Measurements from ENCODE around the gene CAPN14.

The CAPN14 gene, protein sequence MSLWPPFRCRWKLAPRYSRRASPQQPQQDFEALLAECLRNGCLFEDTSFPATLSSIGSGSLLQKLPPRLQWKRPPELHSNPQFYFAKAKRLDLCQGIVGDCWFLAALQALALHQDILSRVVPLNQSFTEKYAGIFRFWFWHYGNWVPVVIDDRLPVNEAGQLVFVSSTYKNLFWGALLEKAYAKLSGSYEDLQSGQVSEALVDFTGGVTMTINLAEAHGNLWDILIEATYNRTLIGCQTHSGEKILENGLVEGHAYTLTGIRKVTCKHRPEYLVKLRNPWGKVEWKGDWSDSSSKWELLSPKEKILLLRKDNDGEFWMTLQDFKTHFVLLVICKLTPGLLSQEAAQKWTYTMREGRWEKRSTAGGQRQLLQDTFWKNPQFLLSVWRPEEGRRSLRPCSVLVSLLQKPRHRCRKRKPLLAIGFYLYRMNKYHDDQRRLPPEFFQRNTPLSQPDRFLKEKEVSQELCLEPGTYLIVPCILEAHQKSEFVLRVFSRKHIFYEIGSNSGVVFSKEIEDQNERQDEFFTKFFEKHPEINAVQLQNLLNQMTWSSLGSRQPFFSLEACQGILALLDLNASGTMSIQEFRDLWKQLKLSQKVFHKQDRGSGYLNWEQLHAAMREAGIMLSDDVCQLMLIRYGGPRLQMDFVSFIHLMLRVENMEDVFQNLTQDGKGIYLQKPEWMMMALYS

DNA sequence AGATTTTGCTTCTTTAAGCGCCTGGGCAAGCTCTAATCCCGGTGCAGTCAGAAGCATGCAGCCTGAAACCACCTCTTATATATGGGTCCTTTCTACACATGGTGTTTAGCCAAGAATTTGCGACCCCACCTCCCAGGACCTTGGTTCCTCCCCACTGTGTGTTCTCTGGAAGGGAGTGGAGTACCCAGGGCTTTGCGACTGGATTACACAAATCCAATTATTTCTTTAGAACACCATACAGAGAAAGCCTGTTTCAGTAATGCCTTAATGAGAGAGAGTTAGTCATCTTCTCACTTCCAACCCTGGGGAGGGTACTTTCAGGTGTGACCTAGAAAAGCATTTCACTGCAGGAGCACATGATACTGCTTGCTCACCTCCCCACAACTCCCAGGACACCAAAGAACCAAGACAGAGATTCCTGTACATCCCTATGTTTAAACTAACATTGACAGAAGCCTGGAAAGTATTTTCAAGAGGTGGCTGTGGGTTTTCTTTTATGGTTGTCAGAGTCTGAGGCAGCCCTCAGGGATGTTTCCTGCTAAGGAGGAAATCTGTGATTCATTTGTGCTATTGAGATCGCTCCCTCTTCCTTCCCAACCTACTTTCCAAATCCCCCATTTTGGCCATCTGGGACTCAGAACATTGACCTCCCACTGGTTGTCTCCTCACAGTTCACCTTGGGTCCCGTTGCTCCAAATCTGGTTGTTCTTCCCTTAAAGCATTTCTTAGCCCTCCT, at the start of gene CAPN14:
CAPN14 (minus strand) TSS at position 51 of the 736 bp plus-strand sequence. CDS start 12,068 bp downstream, outside the sequence.
- Histone ChIP-seq H3K4me3 (no peak within 1 kb of the TSS), H3K36me3 (no peaks in the 10 kb centered on the region), H3K9ac (no peak within 1 kb of the TSS; the same call in 1 of the 2 replicates), H3K27ac (peak within 1 kb of the TSS; percentile 90), H3K4me1 (peaks cover 98% of the 10 kb centered on the region), H3K9me3 (no peaks in the 10 kb centered on the region), H3K27me3 (no peaks in the 10 kb centered on the region), H3K4me2 (peak within 1 kb of the TSS; percentile 86), H4K20me1 (no peaks in the 10 kb centered on the region)
- no peak for TF ChIP-seq Cebpa-rat (IDR thresholded peaks at IDR 0.05)

- H3K27ac ChIP-seq, result no peak overlapping the region
- TF ChIP-seq Cebpa-rat (IDR thresholded peaks at IDR 0.05), result no peak
These were observed 49.5 kb upstream of the CAPN14 start for GRCh38 chr2:31266804-31267203.

DNA sequence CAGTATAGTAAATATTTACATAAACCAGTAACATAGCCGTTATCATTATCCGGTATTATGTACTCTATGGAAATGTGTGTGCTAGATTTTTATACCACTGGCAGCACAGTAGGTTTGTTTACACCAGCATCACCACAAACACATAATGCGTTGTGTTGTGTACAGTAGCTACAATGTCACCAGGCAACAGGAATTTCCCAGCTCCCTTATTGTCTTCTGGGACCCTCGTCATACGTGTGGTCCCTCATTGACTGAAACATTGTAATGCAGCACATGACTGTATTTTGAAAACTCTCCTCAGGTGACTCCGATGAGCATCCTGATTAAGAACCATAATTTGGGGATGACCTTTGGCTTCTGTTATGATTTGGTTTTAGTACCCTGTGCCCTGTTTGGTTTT, 47.9 kb upstream of the CAPN14 start:
- no peak overlapping the region for H3K9ac ChIP-seq
- no peaks in the 10 kb centered on the region for H3K9me3 ChIP-seq
- H3K27me3 ChIP-seq, result no peaks in the 10 kb centered on the region
- H4K20me1 ChIP-seq, result no peaks in the 10 kb centered on the region
- no peak overlapping the region for H3K27ac ChIP-seq
- no peak overlapping the region for H3K4me2 ChIP-seq
- peaks cover 37% of the 10 kb centered on the region for H3K4me1 ChIP-seq
- peaks cover 28% of the 10 kb centered on the region for H3K36me3 ChIP-seq
- TF ChIP-seq Cebpa-rat (IDR thresholded peaks at IDR 0.05), result no peak
- no peak overlapping the region for H3K4me3 ChIP-seq

More at GRCh38 chr2:31266804-31267203, 49.5 kb upstream of the CAPN14 start:
- Histone ChIP-seq H3K4me3 (no peak overlapping the region), H3K4me2 (no peak overlapping the region), H3K9ac (no peak overlapping the region), H3K9me3 (no peaks in the 10 kb centered on the region), H3K36me3 (peaks cover 14% of the 10 kb centered on the region; the same call in 1 of the 2 replicates), H3K4me1 (peaks cover 41% of the 10 kb centered on the region), H3K27me3 (no peaks in the 10 kb centered on the region), H4K20me1 (no peaks in the 10 kb centered on the region)

DNA sequence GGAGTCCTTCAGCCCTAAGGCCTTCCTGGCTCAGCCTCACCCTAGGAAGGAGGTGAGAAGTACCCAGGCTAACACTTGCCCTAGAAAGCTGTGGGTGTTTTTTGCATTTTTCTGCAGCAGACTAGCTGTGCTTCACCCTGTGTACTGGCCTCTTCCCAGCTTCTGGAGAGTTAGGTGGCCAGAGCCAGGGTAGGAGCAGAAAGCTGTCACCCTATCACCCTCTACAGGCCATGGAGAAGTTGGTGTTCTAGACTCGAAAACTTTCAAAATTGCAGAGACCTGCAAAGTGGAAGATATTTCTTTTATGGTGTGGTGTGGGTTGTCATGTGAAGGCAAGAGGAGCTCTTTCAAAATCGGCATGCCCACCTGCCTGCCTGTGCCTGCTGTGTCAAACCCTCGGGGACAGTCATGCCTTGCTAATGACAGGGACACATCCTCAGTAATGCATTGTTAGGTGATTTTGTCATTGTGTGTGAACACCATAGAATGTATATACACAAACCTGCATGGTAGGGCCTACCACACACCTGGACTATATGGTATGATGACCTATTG, 46.4 kb upstream of the CAPN14 start:
- Histone ChIP-seq H3K9ac (no peak overlapping the region), H3K36me3 (peaks cover 28% of the 10 kb centered on the region), H3K4me1 (peaks cover 28% of the 10 kb centered on the region), H3K27me3 (no peaks in the 10 kb centered on the region), H4K20me1 (no peaks in the 10 kb centered on the region), H3K9me3 (no peaks in the 10 kb centered on the region), H3K4me3 (no peak overlapping the region), H3K4me2 (no peak overlapping the region), H3K27ac (no peak overlapping the region)
- no peak for TF ChIP-seq Cebpa-rat (IDR thresholded peaks at IDR 0.05)

DNA sequence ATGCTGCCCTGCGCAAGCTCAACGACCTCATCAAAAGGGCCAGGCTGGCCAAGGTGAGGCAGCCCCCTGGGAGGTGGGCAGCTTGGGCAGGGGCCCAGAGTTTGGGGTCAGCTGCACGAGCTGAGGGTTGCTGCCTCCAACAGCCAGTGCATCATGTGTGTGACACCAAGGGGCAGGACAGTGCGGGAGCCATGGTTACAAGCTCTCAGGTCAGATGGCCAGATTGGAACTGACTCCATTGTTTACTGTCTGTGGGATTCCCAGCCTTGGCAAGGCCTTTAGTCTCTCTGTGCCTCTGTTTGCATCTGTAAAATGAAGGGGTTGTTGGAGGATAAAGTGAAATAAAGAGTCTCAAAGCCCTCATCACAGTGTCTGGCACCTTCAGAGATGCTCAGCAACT, 43.6 kb upstream of the CAPN14 start:
- Histone ChIP-seq H4K20me1 (no peaks in the 10 kb centered on the region), H3K27me3 (no peaks in the 10 kb centered on the region), H3K4me1 (peaks cover 41% of the 10 kb centered on the region), H3K4me3 (no peak overlapping the region), H3K27ac (no peak overlapping the region), H3K9ac (no peak overlapping the region), H3K4me2 (no peak overlapping the region), H3K9me3 (no peaks in the 10 kb centered on the region), H3K36me3 (peaks cover 18% of the 10 kb centered on the region)
- TF ChIP-seq Cebpa-rat (IDR thresholded peaks at IDR 0.05), result no peak

- no peak for TF ChIP-seq Cebpa-rat (IDR thresholded peaks at IDR 0.05)
- H3K36me3 ChIP-seq, result peaks cover 17% of the 10 kb centered on the region
These were observed 41.8 kb upstream of the CAPN14 start for GRCh38 chr2:31259075-31259474.

GRCh38 chr2:31258351-31258750, 41.0 kb upstream of the CAPN14 start:
- Histone ChIP-seq H3K4me1 (peaks cover 65% of the 10 kb centered on the region), H3K36me3 (peaks cover 17% of the 10 kb centered on the region), H3K9ac (no peak overlapping the region), H3K9me3 (no peaks in the 10 kb centered on the region), H3K4me3 (no peak overlapping the region), H4K20me1 (no peaks in the 10 kb centered on the region), H3K4me2 (peak overlapping the region; percentile 56), H3K27ac (no peak overlapping the region), H3K27me3 (no peaks in the 10 kb centered on the region)
- no peak for TF ChIP-seq Cebpa-rat (IDR thresholded peaks at IDR 0.05)

More at GRCh38 chr2:31259075-31259474, 41.8 kb upstream of the CAPN14 start:
- no peaks in the 10 kb centered on the region for H3K9me3 ChIP-seq
- H3K4me1 ChIP-seq, result peaks cover 59% of the 10 kb centered on the region
- no peak overlapping the region for H3K9ac ChIP-seq
- peak overlapping the region; percentile 56 for H3K4me2 ChIP-seq
- H3K27me3 ChIP-seq, result no peaks in the 10 kb centered on the region
- no peak overlapping the region for H3K27ac ChIP-seq
- H3K4me3 ChIP-seq, result no peak overlapping the region
- H4K20me1 ChIP-seq, result no peaks in the 10 kb centered on the region

GRCh38 chr2:31256611-31257382, 39.5 kb upstream of the CAPN14 start:
- no peak for TF ChIP-seq Cebpa-rat (IDR thresholded peaks at IDR 0.05)
- H3K9me3 ChIP-seq, result no peaks in the 10 kb centered on the region
- no peak overlapping the region for H3K9ac ChIP-seq
- H3K27ac ChIP-seq, result no peak overlapping the region
- H3K4me2 ChIP-seq, result peak overlapping the region; percentile 60
- H4K20me1 ChIP-seq, result no peaks in the 10 kb centered on the region
- peaks cover 69% of the 10 kb centered on the region for H3K4me1 ChIP-seq
- peaks cover 14% of the 10 kb centered on the region for H3K36me3 ChIP-seq
- H3K4me3 ChIP-seq, result no peak overlapping the region
- H3K27me3 ChIP-seq, result no peaks in the 10 kb centered on the region
